IMR-90 (cell line): ENCODE data around the gene PTK7. TPM values are rescaled to one million over a fixed set of nuclear protein-coding genes. Genes with fewer than 3 reads are reported as not detected.

Experiments
- ATAC-seq: fragments of 200-7000 bp; cut with Tn5 transposase; 2 replicates; pipeline ENCODE4 v1.9.1; 2020; ENCODE audit warnings: low read depth, mild to moderate bottlenecking, moderate library complexity
- BruUV-seq: library from RNA; stranded (reverse); fragments of 400-500 nt; replicated peaks from 2 replicates; lab custom pipeline; 2021; lab: Mats Ljungman, UMichigan
- CTCF ChIA-PET: fragments of 300-600 bp; formaldehyde crosslinking; extraction: SDS; loops from one replicate; lab custom pipeline; 2021; ENCODE audit warnings: antibody characterized with exemption; lab: Yijun Ruan, JAX
- POLR2A ChIA-PET: fragments of 300-600 bp; sonication (Branson Sonifier 250); formaldehyde crosslinking; loops from one replicate; lab custom pipeline; 2022; ENCODE audit warnings: antibody characterized with exemption; ENCODE audit not compliant: unreplicated experiment; lab: Charles Lee
- DNase-seq: peaks from one replicate; pipeline ENCODE4 v3.0.0; 2013
- H2AFZ ChIP-seq: replicated peaks from 2 replicates; pipeline ENCODE3; 2013; ENCODE audit warnings: low read length, mild to moderate bottlenecking; ENCODE audit not compliant: poor library complexity
- H2AK5ac ChIP-seq: 2 replicates; pipeline ENCODE4 v1.6.1; 2013; ENCODE audit warnings: low read depth, low read length, inconsistent platforms
- H2AK9ac ChIP-seq: replicated peaks from 2 replicates; pipeline ENCODE3; 2013; ENCODE audit warnings: mild to moderate bottlenecking, low read depth, low read length, moderate library complexity; ENCODE audit not compliant: poor library complexity
- H2BK120ac ChIP-seq: 2 replicates; pipeline ENCODE4 v1.6.1; 2013; ENCODE audit warnings: low read depth, low read length, inconsistent platforms
- H2BK15ac ChIP-seq: 3 replicates; pipeline ENCODE4 v1.6.1; 2013; ENCODE audit warnings: low read depth, low read length, inconsistent platforms
- H2BK20ac ChIP-seq: 2 replicates; pipeline ENCODE4 v1.6.1; 2013; ENCODE audit warnings: low read depth, mild to moderate bottlenecking, inconsistent platforms, low read length, moderate library complexity
- H2BK5ac ChIP-seq: 2 replicates; pipeline ENCODE4 v1.6.1; 2013; ENCODE audit warnings: mild to moderate bottlenecking, low read depth, low read length, inconsistent platforms; ENCODE audit not compliant: poor library complexity, severe bottlenecking
- H3K14ac ChIP-seq: replicated peaks from 2 replicates; pipeline ENCODE4 v1.6.1; 2013; ENCODE audit warnings: low read depth, low read length, inconsistent platforms
- H3K18ac ChIP-seq: 2 replicates; pipeline ENCODE4 v1.6.1; 2013; ENCODE audit warnings: low read depth, low read length, control low read depth
- H3K23ac ChIP-seq: 2 replicates; pipeline ENCODE4 v1.6.1; 2013; ENCODE audit warnings: low read depth, low read length, inconsistent platforms
- H3K27ac ChIP-seq: 2 replicates; pipeline ENCODE4 v1.5.1; 2013; ENCODE audit warnings: mild to moderate bottlenecking, control low read depth, low read length; ENCODE audit not compliant: insufficient read depth
- H3K27me3 ChIP-seq: 2 replicates; pipeline ENCODE4 v1.6.1; 2013; ENCODE audit warnings: low read length; ENCODE audit not compliant: control insufficient read depth, insufficient read depth
- H3K36me3 ChIP-seq: 2 replicates; pipeline ENCODE4 v1.6.1; 2013; ENCODE audit warnings: low read length, mixed read lengths; ENCODE audit not compliant: control insufficient read depth, insufficient read depth
- H3K4ac ChIP-seq: 2 replicates; pipeline ENCODE4 v1.6.1; 2013; ENCODE audit warnings: low read depth, low read length, inconsistent platforms
- H3K4me1 ChIP-seq: 2 replicates; pipeline ENCODE4 v1.6.1; 2013; ENCODE audit warnings: low read length, mixed read lengths; ENCODE audit not compliant: control insufficient read depth, insufficient read depth
- H3K4me2 ChIP-seq: 2 replicates; pipeline ENCODE4 v1.6.1; 2013; ENCODE audit warnings: low read depth, mild to moderate bottlenecking, control low read depth, low read length, moderate library complexity
- H3K4me3 ChIP-seq: 2 replicates; pipeline ENCODE4 v1.5.1; 2013; ENCODE audit warnings: low read depth, mild to moderate bottlenecking, control low read depth, low read length, moderate library complexity; ENCODE audit not compliant: insufficient read depth
- H3K56ac ChIP-seq: 2 replicates; pipeline ENCODE4 v1.6.1; 2013; ENCODE audit warnings: low read length, inconsistent platforms; ENCODE audit not compliant: insufficient read depth; ENCODE audit errors: extremely low read depth
- H3K79me1 ChIP-seq, 2 experiments: 2 replicates each; pipeline ENCODE4 v1.6.1; 2013; ENCODE audit warnings: low read length in 2 of 2, inconsistent platforms in 1 of 2, low read depth in 1 of 2
- H3K9ac ChIP-seq: 2 replicates; pipeline ENCODE4 v1.6.1; 2013; ENCODE audit warnings: low read depth, low read length, control low read depth
- H3K9me1 ChIP-seq: 2 replicates; pipeline ENCODE4 v1.6.1; 2013; ENCODE audit warnings: low read length, inconsistent platforms; ENCODE audit not compliant: insufficient read depth
- H3K9me3 ChIP-seq: 2 replicates; pipeline ENCODE4 v1.6.1; 2013; ENCODE audit warnings: low read length; ENCODE audit not compliant: control insufficient read depth, insufficient read depth
- H4K20me1 ChIP-seq: 2 replicates; pipeline ENCODE4 v1.6.1; 2013; ENCODE audit warnings: low read length, inconsistent platforms; ENCODE audit not compliant: insufficient read depth
- H4K5ac ChIP-seq: 2 replicates; pipeline ENCODE4 v1.6.1; 2013; ENCODE audit warnings: mild to moderate bottlenecking, low read depth, low read length, control low read depth
- H4K8ac ChIP-seq, 2 experiments: 2 replicates each; pipeline ENCODE4 v1.6.1; 2013; ENCODE audit warnings: low read depth in 2 of 2, low read length in 2 of 2, control low read depth in 1 of 2, inconsistent platforms in 1 of 2
- H4K91ac ChIP-seq: 2 replicates; pipeline ENCODE4 v1.6.1; 2013; ENCODE audit warnings: low read depth, low read length, inconsistent platforms; ENCODE audit not compliant: insufficient read depth
- BHLHE40 ChIP-seq: fragments of 150-350 bp; IDR thresholded peaks from 2 replicates; pipeline ENCODE4 v1.6.1; 2016; ENCODE audit warnings: mild to moderate bottlenecking, low read depth, low read length
- CHD1 ChIP-seq: IDR thresholded peaks from 2 replicates; pipeline ENCODE4 v1.6.1; 2012; ENCODE audit warnings: low read depth, low read length, improper control_type of control experiment
- MAFK ChIP-seq: IDR thresholded peaks from 2 replicates; pipeline ENCODE4 v1.6.1; 2012; ENCODE audit warnings: low read depth, low read length, improper control_type of control experiment
- NFE2L2 ChIP-seq: fragments of 150-350 bp; IDR thresholded peaks from 2 replicates; pipeline ENCODE4 v1.6.1; 2016; ENCODE audit warnings: low read depth, mild to moderate bottlenecking, low read length
- POLR2A ChIP-seq: IDR thresholded peaks from 2 replicates; pipeline ENCODE4 v1.6.1; 2012; ENCODE audit warnings: mild to moderate bottlenecking, low read depth, low read length
- RAD21 ChIP-seq: IDR thresholded peaks from 2 replicates; pipeline ENCODE4 v1.6.1; 2012; ENCODE audit warnings: low read length, improper control_type of control experiment
- RCOR1 ChIP-seq: IDR thresholded peaks from 2 replicates; pipeline ENCODE4 v1.6.1; 2012; ENCODE audit warnings: mild to moderate bottlenecking, low read length, improper control_type of control experiment; ENCODE audit not compliant: insufficient replicate concordance
- WGBS, 2 experiments: methylation state at CpG; one replicate each; pipeline versions ENCODE4 v1.1.5 to v1.1.7; 2013; ENCODE audit warnings: missing lambda C conversion rate in 2 of 2; ENCODE audit not compliant: insufficient read length in 1 of 2; ENCODE audit errors: extremely low coverage in 2 of 2; 5-methylcytosine and 5-hydroxymethylcytosine counted together
- dilution Hi-C: fragments of 300-500 bp; cut with HindIII; formaldehyde crosslinking; loops from one replicate; pipeline ENCODE4 v1.14.3; 2018; ENCODE audit warnings: low sequenced_read_pairs; ENCODE audit not compliant: unreplicated experiment
- in situ Hi-C: fragments of 300-500 bp; cut with MboI; formaldehyde crosslinking; loops from 3 replicates; pipeline ENCODE4 v1.14.3; 2019; ENCODE audit warnings: low sequenced_read_pairs, inconsistent platforms, mixed read lengths
- intact Hi-C: fragments of 100-400 bp; cut with micrococcal nuclease; formaldehyde crosslinking; loops from 2 replicates; pipeline ENCODE4 v1.10.0; 2022
- polyA plus RNA-seq, 3 experiments: library from polyadenylated mRNA; depleted of rRNA; stranded (reverse); fragments of >200 nt; gene quantifications; 2 replicates each; pipeline ENCODE4 v1.2.3, GENCODE V29; 2012; ENCODE audit warnings: low replicate concordance in 1 of 3
- total RNA-seq: library from RNA; depleted of rRNA; stranded (reverse); fragments of >200 nt; gene quantifications from 2 replicates; pipeline ENCODE4 v1.2.3, GENCODE V29; 2012
- TF ChIP-seq, protein P1 (sequence below): conservative IDR thresholded peaks from 2 replicates; pipeline ENCODE4 v1.5.1; 2012; ENCODE audit warnings: mild to moderate bottlenecking, low read depth, low read length, improper control_type of control experiment

Gene PTK7
- total and polyA plus RNA-seq, 2 of the 4 experiments (the other 2 are of a cell fraction): 47.1 to 142 TPM

DNA sequence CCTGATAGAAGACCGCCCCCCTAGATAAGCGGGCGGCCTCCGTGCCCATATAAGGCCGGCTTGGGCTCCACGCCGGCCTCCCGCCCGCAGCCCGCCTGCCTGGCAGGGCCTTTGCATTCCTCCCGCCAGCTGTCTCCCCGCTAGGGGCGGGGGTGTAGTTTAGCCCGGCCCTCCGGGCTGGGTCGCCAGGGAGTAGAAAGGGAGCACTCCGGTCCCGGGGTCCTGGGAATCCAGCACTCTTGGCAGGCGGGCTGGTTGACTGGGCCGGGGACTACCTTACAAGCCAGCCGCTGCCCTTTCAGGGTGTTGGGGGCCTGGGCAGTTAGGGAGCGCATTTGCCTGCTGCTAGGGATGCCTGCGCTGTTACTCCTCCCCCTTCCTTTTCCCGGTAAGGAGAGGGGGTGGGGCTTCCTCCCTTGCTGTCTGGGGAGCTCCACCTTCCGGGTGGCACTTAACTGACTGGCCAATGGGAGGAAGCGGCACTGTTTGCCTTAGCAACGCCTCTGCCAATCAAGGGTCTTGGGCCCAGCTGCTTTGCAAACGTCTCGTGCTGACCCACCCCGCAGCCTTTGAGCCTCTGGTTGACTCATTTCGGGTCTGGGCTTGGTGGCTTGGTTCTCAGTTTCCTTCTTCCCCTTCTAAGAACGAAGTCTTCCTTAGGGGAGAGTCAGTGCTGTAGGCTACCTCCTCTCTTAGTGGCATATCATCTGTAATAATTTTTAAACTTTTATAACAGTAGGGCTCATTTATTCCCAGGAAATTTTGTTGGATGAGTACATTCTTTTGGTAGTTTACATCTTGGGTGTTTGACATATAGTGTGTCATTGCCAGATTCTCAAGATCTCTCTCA lies 98.4 kb downstream of the PTK7 start (continued):
- TF ChIP-seq RCOR1 (no peak), NFE2L2 (no peak)

DNA sequence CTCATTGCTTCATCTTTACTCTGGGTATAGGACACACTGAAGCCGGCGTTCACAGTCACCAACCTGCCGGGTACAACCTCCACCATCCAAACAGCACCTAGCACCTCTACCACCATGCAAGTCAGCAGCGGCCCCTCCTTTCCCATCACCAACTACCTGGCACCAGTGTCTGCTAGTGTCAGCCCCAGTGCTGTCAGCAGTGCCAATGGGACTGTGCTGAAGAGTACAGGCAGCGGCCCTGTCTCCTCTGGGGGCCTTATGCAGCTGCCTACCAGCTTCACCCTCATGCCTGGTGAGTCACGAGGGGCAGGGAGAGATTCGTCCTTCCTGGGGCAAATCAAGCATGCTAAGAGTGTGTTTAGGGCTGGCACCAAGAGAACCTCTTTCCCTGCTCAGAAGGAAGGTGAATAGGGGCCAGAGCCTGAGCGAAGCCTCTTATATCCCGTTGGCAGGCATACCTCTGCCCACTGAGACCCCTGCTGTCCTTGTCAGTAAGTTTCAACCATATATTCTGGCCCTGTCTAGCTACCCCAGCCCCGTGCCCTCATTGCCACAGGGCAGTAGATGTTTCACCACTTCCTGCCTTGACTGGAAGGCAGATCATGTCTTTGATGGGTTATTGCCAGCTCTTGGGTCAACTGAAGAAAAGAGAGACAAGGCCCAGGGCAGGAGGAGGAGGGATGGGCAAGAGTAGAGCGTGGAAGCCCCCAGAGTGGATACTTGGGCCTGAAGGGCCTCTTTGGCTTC lies 99.7 kb downstream of the PTK7 start:
- H4K91ac ChIP-seq: no peak overlapping the region; the same call in 1 of the 2 replicates
- 96% methylated on average over 6 of the region's 11 CpGs; no CpG with 5 or more reads in 1 of the 2 experiments for WGBS, 2 experiments
- H4K20me1 ChIP-seq: peaks cover 40% of the 10 kb centered on the region
- in situ Hi-C loops: no loop called here
- TF ChIP-seq CHD1 (no peak), BHLHE40 (no peak), MAFK (no peak), RAD21 (no peak), POLR2A (no peak)
- TF ChIP-seq, protein P1, sequence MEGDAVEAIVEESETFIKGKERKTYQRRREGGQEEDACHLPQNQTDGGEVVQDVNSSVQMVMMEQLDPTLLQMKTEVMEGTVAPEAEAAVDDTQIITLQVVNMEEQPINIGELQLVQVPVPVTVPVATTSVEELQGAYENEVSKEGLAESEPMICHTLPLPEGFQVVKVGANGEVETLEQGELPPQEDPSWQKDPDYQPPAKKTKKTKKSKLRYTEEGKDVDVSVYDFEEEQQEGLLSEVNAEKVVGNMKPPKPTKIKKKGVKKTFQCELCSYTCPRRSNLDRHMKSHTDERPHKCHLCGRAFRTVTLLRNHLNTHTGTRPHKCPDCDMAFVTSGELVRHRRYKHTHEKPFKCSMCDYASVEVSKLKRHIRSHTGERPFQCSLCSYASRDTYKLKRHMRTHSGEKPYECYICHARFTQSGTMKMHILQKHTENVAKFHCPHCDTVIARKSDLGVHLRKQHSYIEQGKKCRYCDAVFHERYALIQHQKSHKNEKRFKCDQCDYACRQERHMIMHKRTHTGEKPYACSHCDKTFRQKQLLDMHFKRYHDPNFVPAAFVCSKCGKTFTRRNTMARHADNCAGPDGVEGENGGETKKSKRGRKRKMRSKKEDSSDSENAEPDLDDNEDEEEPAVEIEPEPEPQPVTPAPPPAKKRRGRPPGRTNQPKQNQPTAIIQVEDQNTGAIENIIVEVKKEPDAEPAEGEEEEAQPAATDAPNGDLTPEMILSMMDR: no peak
- DNase-seq: no peak
- H3K4me3 ChIP-seq: no peak overlapping the region
- intact Hi-C loops: no loop called here
- no TSS peak for BruUV-seq
- POLR2A ChIA-PET: no interaction called here
- peaks cover 42% of the 10 kb centered on the region for H3K36me3 ChIP-seq
- H4K8ac ChIP-seq: peak overlapping the region in 1 of 2 experiments; percentile 32; a peak in 2 of 4 replicates
- no peak overlapping the region for H2AFZ ChIP-seq
- no peak overlapping the region for H4K5ac ChIP-seq
- peak overlapping the region; percentile 48; the same call in 1 of the 2 replicates for H2AK5ac ChIP-seq
- H2BK120ac ChIP-seq: no peak overlapping the region
- H3K9me1 ChIP-seq: peaks cover 15% of the 10 kb centered on the region
- H2BK15ac ChIP-seq: no peak overlapping the region
- H2BK20ac ChIP-seq: no peak overlapping the region
- peaks cover 20 to 60% of the 10 kb centered on the region in 2 experiments for H3K79me1 ChIP-seq
- H3K14ac ChIP-seq: no peak overlapping the region
- H2BK5ac ChIP-seq: peak overlapping the region; percentile 11
- ATAC-seq: no peak
- H3K27me3 ChIP-seq: no peaks in the 10 kb centered on the region
- 0 out of 2 replicates have a peak overlapping the region, but pooled peaks have one; percentile 11 for H3K4ac ChIP-seq
- H3K56ac ChIP-seq: no peak overlapping the region
- no peaks in the 10 kb centered on the region for H3K9me3 ChIP-seq
- no peak overlapping the region for H3K9ac ChIP-seq
- no peak overlapping the region for H3K4me2 ChIP-seq
- H2AK9ac ChIP-seq: peak overlapping the region; percentile 7
- no peak overlapping the region for H3K18ac ChIP-seq
- H3K27ac ChIP-seq: peak overlapping the region; percentile 18
- dilution Hi-C loops: no loop called here
- peaks cover 15% of the 10 kb centered on the region for H3K4me1 ChIP-seq
- no peak overlapping the region for H3K23ac ChIP-seq
- CTCF ChIA-PET: no interaction called here
